ENCODE measurements around the gene ITGB4.

Gene ITGB4

DNA sequence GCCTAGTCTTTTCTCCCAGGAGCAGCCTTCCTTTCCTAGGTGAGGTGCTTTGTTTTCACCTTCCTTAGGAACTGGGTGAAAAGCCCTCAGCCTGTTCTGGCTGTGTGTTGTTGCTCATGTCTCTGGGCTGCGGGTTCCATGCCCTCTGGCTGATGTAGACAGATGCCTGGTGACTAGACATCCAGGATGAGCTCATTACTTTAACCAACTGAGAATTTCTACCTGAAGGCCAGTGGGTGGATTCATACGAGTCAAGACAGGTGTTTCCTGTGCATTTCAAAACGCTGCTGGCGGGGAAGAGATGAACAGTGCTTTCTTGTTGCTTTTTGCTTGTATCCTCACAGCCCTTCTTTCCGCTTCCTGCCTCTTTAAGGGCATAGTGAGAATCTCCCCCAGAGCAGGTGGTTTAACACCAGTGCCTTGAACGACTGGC lies 31.8 kb upstream of the ITGB4 start:
- Mint-ChIP-seq H3K27me3 (ENCODE audit: low read depth) (no peaks in the 10 kb centered on the region), H3K27ac (no peak overlapping the region)
- TF ChIP-seq, protein P1, sequence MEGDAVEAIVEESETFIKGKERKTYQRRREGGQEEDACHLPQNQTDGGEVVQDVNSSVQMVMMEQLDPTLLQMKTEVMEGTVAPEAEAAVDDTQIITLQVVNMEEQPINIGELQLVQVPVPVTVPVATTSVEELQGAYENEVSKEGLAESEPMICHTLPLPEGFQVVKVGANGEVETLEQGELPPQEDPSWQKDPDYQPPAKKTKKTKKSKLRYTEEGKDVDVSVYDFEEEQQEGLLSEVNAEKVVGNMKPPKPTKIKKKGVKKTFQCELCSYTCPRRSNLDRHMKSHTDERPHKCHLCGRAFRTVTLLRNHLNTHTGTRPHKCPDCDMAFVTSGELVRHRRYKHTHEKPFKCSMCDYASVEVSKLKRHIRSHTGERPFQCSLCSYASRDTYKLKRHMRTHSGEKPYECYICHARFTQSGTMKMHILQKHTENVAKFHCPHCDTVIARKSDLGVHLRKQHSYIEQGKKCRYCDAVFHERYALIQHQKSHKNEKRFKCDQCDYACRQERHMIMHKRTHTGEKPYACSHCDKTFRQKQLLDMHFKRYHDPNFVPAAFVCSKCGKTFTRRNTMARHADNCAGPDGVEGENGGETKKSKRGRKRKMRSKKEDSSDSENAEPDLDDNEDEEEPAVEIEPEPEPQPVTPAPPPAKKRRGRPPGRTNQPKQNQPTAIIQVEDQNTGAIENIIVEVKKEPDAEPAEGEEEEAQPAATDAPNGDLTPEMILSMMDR (IDR thresholded peaks at IDR 0.05; ENCODE audit: unreplicated experiment in 3 of 3) = no peak

DNA sequence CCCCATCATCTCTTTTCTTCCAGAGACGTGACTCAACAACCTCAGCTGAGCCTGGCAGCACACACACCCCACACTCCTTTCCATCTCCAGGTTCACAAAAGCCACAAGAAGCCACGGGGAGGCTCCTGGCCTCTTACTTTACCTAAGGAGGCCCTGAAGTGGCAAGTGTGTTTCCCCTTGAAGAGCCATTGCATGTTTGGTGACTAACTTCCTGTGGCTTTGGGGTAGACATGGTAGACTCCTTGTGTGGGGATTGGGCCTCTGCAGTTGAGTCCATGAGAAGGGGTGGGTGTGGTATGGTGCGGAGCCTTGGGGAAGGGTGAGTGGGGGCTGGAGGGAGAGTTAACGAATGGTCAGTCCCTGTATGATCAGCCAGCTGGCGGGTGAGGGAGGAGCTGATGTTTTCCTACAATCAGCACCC lies 29.9 kb upstream of the ITGB4 start:
- TF ChIP-seq, protein P1 (IDR thresholded peaks at IDR 0.05; ENCODE audit: unreplicated experiment in 3 of 3) = no peak
- H3K4me1 Mint-ChIP-seq = peaks cover 4% of the 10 kb centered on the region
- H3K9me3 Mint-ChIP-seq = no peaks in the 10 kb centered on the region
- H3K36me3 Mint-ChIP-seq (ENCODE audit: low read depth) = peaks cover 29% of the 10 kb centered on the region
- H3K27me3 Mint-ChIP-seq (ENCODE audit: low read depth) = no peaks in the 10 kb centered on the region
- H3K27ac Mint-ChIP-seq = peak overlapping the region; percentile 48 to 82 (median 64)
- no peak overlapping the region for H3K4me3 Mint-ChIP-seq

More for the DNA sequence above, 31.8 kb upstream of the ITGB4 start:
- Mint-ChIP-seq H3K9me3 (no peaks in the 10 kb centered on the region), H3K4me1 (peaks cover 4% of the 10 kb centered on the region), H3K4me3 (no peak overlapping the region), H3K36me3 (ENCODE audit: low read depth) (peaks cover 23% of the 10 kb centered on the region)

DNA sequence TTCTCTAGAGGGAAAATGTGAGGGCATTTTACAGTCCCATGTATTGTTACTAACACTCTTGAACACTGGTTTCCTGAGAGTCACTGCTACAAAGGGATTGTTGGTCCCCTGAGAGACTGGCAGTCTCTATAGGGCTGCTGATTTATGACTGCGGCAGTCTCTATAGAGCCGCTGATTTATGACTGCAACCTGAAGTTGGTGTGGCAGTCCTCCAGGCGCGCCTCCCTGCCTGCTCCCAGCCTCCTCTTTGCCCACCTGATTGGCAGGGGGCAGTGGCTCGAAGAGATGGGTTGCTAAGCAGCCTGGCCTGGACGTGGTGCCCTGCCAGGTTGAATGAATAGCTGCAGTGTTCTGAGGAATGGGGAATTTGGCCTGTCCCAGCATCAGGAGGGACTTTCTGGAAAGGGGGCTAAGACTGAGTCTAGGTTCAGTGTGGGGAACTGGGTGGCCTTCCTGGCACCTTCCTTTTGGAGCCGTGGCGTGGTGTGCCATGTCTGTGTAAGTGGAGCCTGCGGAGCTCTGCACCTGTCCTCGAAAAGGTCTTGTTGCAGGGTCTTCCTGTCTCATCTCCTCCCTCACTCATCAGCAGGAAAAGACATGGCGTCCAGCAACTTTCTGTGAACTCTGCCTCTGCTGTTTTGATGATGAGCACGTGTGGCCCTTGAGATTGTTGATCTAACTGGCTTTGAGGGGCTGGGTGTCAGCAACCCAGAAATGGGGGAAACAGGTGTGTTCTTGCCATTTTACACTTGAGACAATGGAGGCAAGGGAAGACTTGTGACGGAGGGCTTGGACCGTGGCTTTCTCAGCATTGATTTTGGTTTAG lies 29.2 kb upstream of the ITGB4 start:
- Mint-ChIP-seq H3K36me3 (ENCODE audit: low read depth) (peaks cover 29% of the 10 kb centered on the region), H3K4me3 (no peak overlapping the region), H3K9me3 (no peaks in the 10 kb centered on the region), H3K27me3 (ENCODE audit: low read depth) (no peaks in the 10 kb centered on the region), H3K4me1 (peaks cover 4% of the 10 kb centered on the region), H3K27ac (peak overlapping the region; percentile 48 to 82 (median 64))
- TF ChIP-seq, protein P1 (IDR thresholded peaks at IDR 0.05; ENCODE audit: unreplicated experiment in 3 of 3) = no peak

DNA sequence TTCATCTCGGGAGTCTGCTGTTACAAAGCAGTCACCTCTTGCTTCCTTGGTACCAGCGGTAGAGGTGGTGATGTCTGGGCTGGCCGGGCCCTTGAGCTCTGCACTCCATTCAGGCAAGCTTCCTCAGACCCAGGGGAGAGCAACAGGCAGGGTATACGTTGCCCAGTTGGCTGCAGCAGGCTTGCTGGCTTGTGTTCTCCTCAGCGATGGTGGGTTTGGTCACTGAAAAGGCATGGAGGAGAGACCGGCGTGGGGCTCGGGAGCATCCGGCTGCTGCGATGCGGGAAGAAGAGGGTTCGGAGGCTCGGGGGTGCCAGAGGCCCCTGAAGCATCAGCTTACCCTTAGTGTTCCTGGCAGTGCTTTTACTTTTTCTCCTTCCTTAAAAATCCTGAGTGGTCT lies 28.3 kb upstream of the ITGB4 start:
- Mint-ChIP-seq H3K27me3 (ENCODE audit: low read depth) (no peaks in the 10 kb centered on the region), H3K36me3 (ENCODE audit: low read depth) (peaks cover 32% of the 10 kb centered on the region), H3K27ac (peak overlapping the region in 1 of 3 experiments; percentile 15), H3K4me1 (peaks cover 10% of the 10 kb centered on the region), H3K4me3 (no peak overlapping the region), H3K9me3 (no peaks in the 10 kb centered on the region)
- TF ChIP-seq, protein P1 (IDR thresholded peaks at IDR 0.05; ENCODE audit: unreplicated experiment in 3 of 3) = no peak

DNA sequence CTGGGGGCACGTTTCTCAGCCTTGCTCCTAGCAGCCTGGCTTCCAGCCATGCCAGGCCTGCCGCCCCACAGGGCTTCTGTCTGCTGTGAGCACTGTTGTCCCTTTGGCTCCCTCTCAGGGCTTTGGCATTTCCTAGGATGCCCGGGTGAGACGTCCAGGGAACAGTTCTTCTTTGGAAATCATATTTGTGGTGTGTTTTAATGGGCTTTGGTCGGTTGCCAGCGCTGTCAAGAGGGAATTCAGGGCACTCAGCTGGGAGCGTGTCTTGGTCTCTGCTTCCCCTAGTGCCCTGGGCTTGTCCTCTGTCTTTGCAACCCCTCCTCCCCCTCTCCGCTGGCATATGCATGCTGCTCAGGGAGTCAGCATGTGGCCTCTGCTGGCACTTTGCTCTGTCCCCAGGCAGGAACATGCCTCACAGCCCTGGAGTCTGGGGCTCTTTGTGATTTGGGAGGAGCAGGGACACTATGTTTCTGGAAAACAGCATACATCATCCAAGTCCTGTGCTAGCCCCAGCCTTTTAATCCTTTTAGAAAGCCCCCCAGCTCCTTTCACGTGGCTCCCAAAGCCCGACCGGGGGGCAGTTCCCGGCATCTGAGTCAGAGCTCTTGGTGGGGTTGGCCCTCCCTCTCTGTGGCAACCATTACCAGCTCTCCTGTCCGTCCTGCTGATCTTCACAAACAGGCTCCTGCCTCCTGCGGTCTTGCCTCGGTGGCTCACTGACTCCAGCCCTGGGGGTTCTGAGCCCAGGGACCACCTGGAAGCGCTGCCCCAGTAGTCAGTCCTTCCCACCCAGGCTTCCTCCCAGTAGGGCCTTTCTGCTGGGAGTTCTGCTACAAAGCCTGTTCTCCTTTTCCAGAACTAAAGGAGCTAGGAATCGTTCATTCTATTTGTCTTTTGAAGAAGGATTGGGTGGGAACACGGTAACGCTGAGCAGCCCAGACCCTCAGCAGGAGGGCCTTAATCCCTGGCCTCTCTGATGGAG lies 27.5 kb upstream of the ITGB4 start:
- Mint-ChIP-seq H3K27me3 (ENCODE audit: low read depth) (no peaks in the 10 kb centered on the region), H3K36me3 (ENCODE audit: low read depth) (peaks cover 34% of the 10 kb centered on the region)

More for the DNA sequence above, 27.5 kb upstream of the ITGB4 start:
- H3K27ac Mint-ChIP-seq = peak overlapping the region; percentile 15 to 61 (median 59)
- TF ChIP-seq, protein P1 (IDR thresholded peaks at IDR 0.05; ENCODE audit: unreplicated experiment in 3 of 3) = no peak
- H3K4me3 Mint-ChIP-seq = no peak overlapping the region
- H3K9me3 Mint-ChIP-seq = no peaks in the 10 kb centered on the region
- peaks cover 10% of the 10 kb centered on the region for H3K4me1 Mint-ChIP-seq
